ENCODE results near the gene POU1F1.
A peak's percentile ranks its signal among the peaks of the same experiment; 100 is the strongest.
"Not testable (repeated sequence)": the region's sequence is repeated elsewhere in the genome, so short reads cannot be mapped to it uniquely, and the experiment has no call there.

The POU1F1 gene, protein sequence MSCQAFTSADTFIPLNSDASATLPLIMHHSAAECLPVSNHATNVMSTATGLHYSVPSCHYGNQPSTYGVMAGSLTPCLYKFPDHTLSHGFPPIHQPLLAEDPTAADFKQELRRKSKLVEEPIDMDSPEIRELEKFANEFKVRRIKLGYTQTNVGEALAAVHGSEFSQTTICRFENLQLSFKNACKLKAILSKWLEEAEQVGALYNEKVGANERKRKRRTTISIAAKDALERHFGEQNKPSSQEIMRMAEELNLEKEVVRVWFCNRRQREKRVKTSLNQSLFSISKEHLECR

DNA sequence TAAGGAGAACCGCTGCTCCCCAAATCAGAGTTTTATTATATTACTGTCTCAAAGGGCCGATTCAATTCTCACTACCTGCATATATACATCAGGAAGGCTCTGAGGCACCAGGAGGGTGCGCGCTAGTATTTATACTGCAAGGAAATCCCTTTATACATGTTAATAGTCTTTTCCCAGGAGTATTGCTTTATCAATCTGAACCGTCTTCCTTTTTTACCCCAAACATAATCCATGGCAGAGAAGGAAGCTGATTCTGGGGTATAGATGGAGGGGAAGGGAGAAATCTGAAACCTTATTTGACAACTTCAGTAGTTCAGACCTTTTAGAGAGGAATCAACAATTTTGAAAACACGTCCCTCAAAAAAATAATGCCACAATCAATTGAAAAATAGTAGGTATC lies at the start of gene POU1F1:
Gene POU1F1, minus strand, starts transcription at position 101 of the 400 bp plus-strand sequence. CDS start 122 bp downstream, outside the sequence.
- no peak for DNase-seq

DNA sequence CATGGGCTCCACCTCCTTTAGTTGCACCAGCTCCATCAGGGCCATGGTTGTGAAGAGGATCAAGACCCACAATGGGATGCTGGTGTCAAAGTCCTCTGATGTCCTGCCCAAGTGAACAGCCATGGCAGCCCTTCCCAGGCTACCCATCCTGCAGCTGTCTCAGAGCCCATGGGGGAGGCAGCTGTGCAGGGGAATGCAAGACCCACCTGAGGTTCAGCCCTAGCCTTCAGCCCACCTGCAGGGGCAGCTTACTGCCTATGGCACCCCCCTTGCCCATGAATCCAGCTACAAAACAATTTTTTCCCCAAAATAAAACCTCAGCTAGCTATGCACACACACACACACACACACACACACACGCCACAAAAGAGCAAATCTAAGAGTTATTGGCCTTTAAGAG lies 48.2 kb upstream of the POU1F1 start:
- no peak for DNase-seq

DNA sequence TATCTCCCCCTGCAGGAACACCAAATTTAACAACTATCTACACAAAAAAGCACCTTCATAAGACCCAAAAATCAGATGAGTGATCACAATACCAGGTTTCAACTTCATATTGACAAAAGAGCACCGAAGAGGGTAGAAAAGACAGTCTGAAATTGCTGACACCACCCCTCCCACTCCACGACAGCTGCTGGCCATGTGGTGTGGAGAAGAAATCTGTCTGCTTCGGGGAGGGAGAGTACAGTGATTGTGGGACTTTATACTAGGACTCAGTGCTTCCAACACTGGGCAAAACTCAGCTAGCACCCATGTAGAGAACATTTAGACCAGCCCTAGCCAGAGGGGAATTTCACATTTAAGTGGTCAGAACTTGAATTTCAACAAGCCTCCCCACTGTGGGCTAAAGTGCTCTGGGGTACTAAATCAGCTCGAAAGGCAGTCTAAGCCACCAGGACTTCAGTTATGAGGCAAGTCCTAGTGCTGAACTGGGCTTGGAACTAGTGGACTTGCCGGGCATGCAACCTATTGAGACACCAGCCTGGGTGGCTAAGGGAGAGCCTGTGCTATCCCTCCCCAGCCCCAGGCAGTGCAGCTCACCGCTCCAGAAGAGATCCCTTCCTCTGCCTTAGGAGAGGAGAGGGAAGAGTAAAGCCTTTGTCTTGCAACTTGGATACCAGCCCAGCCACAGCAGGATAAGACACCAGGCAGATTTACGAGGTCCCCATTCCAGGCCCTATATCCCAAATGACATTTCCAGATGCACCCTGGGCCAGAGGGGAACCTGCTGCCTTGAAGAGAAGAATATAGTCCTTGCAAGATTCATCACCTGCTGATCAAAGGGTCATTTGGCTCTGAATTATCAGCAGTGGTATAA lies 44.6 kb upstream of the POU1F1 start:
- no peak for DNase-seq

DNA sequence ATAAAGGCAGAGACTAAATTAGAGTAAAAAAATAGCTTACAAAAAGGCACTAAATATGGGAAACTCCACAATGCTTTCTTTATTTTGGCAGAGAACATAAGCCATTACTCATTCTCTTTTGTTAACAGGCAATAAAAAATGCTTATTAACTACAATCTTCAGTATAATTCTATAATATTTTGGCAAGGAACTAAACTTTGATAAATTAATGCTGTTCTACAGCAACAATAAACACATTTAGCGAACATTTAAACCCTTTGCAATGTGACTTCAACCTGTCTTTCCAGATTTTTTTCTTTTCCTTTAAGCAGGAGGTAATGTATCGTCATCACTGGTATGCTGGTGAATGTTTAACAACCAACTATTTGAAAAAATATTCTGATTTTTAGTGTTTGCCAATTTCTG lies 42.2 kb upstream of the POU1F1 start:
- DNase-seq = no peak

DNA sequence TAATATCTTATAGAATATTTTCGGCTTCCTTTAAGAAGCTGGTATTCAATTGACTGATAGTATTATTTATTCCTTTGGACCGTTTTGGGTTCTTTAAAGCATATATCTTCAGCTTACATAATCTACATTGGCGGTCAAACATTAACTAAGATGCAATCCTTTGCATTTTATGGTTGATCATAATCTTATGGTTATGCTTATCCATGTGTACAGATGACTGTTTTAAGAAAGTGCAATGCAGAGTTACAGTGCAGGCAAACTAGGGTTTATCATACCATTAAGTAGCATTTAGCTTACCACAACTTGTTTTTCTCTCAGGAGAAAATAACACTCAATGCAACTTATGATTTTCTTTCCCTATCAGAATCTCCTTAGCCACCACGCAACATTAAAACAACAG lies 41.4 kb upstream of the POU1F1 start:
- no peak for DNase-seq

DNA sequence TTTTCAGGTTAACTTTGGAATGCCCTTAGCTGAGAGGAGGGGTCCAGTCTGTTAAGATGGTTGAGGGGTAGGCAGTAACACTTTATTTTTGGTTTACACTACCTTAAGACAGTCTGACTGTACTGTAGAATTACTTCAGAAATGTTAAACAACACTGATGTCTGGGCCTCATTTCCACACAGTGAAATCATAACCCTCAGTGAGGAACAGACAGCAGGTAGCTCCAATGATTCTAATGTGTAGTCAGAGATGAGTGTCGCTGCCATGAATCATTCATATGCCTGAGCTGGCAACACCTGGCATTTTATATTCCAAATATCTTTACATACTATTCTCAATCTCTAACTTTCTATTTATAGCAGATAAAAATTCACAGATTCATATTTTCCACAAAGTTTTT lies 37.3 kb upstream of the POU1F1 start:
- no peak for DNase-seq

DNA sequence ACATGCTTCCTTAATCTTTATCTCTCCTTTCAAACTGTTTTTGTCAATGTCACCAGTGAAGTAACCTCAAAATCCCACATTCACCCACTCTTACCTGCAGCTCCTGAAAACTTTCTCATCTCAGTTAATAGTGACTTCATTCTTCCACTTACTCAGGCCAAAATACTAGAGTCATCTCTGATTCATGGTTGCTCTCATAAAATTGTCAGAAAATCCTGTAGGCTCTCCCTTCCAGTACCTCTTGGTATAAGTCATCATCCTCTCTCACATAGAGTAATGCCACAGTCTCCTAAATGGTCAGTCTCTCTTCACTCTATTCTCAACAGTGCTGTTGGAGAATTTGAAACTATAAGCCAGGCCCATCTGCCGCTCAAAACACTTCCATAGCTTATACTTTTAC lies 34.9 kb upstream of the POU1F1 start:
- no peak for DNase-seq

DNA sequence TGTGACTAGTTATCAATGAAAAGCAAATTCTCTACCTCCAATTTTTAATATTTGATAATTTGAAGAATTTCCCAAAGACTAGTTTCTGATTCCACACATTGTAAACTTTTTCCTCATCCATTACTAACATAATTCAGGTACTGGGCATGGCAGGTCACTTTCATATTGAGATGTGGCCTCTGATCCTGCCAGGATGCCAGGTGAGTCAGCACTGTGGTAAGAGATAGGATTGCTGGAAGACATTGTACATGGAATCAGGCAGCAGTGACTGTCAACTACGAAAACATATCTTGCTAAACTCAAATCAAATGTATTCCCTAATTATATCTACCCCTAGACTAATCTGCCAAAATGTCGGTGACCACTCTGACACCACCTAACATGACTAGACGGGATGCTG lies 33.2 kb upstream of the POU1F1 start:
- no peak for DNase-seq

DNA sequence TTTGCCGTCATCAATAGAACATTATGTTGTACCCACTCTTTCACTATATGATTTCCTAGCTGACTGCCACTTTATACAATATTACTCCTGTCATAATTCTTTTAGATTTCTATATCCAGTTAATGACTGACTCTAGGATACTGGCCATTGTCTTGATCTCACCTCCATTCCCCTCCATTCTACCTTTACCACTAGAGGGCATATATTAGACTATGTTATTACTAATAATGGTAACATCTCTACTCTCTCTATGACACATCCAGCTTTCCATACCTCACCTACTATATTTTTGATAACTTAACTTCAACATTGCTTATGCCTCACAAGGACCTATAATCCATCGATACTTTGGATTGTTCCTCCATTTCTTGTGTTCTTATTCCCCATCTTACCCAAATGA lies 31.4 kb upstream of the POU1F1 start:
- DNase-seq = peak; percentile 15

DNA sequence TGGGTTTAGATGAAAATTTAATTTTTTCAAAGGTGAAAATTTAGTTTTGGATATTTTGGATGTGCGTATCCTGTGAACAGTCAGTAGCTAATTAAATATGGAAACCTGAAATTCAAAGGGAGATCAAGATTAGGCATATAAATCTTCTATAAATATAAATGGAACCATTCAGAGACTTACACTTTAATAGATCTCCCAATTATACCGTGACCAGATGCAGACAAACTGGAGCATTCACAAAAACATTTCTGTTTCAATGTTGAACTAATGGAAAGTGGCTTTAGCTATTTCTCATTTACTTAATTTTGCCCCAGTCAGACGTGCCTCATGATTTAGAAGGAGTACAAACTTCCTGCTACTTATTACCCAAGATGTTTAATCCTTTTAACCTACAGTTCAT lies 29.1 kb upstream of the POU1F1 start:
- DNase-seq = no peak

DNA sequence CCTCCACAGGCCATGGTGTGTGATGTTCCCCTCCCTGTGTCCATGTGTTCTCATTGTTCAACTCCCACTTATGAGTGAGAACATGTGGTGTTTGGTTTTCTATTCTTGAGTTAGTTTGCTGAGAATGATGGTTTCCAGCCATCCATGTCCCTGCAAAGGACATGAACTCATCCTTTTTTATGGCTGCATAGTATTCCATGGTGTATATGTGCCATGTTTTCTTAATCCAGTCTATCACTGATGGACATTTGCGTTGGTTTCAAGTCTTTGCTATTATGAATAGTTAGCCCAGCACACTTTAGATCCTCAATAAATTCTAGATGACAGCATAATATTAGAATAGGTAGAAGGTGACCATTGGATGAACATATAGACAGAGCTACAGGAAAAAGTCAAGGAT lies 28.6 kb upstream of the POU1F1 start:
- not testable (repeated sequence) for DNase-seq

DNA sequence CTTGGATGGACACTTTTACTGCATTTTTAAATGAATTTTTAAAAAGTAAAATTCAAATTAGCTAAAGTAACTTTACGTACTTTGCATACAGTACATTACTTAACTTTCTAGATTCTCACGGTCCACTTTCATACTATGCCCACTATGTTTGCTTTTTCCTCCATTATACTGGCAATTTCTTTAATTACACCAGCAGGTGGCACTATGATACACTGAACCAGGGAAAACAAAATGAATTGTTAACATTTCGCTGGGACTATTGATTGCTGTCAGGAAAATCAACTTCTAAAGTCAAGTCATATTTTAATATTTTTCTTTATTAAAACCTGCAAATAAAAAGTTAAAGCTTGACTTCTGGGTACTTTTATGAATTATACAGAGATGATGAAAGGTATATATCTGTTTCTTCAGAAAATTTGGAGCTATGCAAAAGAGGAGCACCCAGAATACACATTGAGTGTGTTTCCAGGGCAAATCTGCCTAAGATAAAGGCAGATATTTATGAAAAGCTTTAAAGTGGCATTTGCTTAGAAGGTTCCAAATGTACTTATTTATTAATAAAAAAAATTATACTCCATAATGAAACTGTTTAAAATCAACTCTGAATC lies 21.8 kb upstream of the POU1F1 start:
- DNase-seq = peak; percentile 72

DNA sequence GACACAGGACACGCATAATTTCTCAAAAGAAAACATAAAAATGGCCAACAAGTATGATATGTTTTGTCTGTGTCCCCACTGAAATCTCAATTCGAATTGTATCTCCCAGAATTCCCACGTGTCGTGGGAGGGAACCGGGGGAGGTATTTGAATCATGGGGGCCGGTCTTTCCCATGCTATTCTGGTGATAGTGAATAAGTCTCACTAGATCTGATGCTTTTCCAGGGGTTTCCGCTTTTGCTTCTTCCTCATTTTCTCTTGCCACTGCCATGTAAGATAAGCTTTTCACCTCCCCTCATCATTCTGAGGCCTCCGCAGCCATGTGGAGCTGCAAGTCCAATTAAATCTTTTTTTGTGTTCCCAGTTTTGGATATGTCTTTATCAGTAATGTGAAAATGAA lies 12.1 kb upstream of the POU1F1 start:
- no peak for DNase-seq

DNA sequence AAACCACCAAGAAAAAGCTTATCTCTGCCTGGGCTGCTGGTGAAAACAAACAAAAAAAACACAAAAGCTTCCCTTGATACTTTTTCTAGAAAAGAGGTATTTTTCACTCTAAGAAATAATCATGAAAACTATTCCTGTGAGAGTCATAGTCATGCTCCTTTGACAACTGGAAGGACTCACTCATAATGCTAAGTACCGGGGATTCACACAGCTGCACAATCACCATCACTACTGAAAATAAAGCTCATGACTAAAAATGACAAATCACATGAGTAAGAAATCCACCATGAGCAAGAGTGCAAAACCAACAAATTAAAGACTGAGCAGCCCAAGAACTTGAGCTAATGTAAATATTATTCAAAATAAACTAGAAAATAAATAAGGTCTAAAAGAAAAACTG lies 10.6 kb upstream of the POU1F1 start:
- no peak for DNase-seq

DNA sequence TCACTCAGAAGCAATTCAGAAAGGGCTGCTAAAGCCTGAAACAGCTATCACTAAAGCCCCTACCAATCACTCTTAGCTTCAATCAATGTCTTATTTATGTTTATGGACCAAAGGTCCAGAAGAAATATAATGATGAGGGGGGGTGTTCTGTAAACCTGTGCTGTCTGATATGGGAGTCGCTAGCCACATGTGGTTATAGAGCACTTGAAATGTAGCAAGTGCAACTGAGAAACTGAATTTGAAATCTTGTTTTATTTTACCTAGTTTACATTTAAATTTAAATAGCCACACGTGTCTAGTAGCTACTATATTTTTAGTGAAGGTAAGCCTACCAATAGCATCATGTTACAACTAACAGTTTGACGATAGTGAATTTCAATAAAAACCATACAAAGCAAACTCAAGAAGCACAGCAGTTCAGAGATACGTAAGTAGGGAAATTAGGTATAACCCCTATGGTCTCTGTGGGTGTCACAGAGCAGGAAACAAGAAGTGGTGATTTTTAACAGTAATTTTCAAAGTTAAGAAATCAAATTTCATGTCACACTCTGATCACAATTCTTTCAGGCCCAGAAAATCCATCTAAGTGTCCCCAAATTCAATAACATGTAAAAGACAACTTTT lies 3.6 kb downstream of the POU1F1 start:
- no peak for DNase-seq

DNA sequence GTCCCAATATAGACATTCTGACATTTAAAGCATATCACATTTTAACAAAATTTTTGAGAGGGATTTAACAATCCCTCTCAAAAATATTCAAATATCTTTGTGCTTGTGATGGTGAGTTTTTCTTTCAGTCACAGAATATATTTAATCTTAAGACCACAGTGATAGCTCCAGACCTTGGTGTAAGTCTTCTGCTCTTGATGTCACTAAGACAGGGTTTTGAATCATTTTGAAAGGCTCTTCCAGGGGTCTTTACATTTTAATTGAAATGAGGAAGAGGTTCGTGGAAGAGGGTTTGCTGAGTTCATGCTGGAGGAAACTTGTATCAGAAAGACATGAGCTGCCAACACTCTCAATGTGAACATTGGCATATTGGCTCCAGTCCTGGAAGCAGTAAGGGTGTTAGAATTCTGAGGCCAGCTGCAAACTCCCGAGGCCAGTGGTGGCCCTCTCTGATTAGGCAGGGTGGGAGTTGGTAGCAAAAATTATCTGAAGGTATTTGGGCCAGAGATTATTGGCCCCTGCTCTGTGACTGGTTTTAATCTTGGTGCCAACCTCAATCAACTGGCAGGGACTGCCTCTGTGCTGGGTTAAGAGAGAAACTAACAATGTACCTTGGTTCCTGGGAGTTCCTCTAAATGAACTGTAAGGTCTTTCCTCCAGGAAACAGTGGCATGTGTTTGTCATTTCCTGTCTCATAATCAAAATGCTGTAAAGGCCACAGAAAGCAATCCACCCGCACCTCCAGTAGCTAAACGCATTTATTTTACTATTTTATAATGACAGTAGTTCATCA lies 5.3 kb downstream of the POU1F1 start:
- DNase-seq = peak; percentile 76

DNA sequence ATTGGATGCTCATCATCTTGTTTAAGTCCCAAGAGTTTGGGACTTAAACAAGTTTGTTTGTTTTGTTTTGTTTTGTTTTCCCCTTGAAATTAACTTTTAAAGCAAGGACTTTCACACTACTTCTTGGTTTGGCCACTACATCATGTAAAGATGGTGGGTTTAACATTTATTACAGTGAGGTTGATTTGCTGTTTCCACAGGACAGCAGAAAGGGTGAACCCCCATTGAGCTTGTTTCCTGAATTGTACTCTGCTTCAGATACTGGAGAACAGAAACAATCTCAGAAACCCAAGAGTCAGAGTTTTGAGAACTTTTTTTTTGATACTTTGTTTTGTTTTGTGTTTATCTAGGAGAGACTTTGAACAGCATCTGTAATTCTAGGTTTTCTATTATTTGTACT lies 6.7 kb downstream of the POU1F1 start:
- DNase-seq = no peak

DNA sequence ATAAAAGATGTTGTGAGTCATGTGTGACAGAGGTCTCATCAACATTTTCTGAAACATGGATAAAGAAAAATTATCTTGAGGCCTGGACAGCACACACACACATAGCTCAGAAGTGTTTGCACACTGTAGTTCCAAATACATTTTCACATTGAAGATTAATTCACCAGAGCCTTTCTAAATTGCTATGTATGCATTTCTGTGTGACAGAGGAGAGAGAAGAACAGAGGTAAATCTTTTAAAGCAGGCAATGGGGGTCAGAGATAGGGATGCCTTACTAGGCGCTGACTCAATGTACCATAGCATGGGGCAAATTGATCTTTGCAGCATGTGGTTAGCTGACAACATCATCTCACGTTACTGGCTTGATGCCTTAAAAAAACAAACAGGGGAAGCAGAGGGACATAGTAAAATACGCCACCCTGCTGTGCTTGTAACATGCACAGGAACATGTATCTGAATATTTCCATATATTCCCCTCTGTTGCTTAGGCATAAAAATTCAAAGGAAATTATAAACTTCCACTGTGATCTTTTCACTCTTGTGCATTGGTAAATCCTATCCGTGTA lies 7.7 kb downstream of the POU1F1 start:
- DNase-seq = peak; percentile 29

DNA sequence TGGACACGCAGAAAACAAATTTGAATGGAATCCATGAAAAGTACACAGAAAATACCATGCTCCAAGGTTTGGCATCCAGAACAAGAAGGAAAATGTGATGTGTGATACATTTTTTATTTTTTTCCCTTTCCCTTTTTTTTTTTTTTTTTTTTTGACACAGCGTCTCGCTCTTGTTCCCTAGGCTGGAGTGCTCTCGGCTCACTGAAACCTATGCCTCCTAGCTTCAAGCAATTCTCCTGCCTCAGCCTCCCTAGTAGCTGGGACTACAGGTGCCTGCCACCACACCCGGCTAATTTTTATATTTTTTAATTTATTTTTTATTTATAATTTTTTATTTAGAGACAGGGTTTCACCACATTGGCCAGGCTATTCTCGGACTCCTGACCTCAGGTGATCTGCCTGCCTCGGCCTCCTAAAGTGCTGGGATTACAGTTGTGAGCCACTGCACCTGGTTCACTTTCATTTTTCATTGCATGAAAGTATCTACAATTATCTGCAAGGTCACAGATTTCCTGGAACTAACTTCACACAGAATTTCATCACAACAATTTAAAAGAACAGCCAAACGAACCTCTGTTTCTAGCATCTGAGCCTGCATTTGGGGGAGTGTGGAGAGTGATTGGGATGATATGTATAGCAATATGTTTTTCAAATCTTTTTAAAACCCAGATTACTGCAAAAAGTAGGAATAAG lies 8.3 kb downstream of the POU1F1 start:
- peak; percentile 49 for DNase-seq

DNA sequence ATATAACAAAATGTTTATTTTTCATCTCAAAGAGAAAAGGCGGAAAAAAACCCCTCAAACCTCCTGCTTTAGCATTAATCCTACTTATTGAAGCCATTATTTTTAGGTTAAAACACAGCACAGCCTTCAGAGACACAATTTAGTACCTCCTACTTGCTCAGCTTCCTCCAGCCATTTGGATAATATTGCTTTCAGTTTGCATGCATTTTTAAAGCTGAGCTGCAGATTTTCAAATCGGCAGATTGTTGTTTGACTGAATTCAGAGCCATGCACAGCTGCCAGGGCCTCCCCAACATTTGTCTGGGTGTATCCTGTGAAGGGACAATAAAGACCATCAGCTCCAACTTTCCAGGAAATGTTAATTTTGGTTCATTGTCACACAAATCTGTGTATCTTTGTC lies 14.5 kb downstream of the POU1F1 start:
- no peak for DNase-seq

DNA sequence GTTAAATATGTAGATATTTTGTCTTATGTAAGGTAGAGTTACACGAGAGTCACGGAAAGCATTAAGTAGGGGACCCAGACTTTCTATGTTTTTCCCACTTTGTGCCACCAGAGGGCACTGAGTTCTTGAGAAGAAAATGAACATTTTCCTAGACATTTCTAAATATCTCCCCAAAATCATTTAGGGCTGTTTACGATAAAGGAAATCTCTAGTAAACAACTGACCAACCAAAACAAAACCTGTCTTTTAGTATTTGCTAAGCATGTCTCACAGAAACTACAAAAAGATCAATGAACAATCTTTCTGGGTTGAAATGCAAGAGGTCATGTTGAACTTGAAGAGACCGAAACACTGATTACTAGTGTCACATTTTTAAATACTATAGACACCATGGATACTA lies 16.1 kb downstream of the POU1F1 start:
- peak; percentile 73 for DNase-seq

DNA sequence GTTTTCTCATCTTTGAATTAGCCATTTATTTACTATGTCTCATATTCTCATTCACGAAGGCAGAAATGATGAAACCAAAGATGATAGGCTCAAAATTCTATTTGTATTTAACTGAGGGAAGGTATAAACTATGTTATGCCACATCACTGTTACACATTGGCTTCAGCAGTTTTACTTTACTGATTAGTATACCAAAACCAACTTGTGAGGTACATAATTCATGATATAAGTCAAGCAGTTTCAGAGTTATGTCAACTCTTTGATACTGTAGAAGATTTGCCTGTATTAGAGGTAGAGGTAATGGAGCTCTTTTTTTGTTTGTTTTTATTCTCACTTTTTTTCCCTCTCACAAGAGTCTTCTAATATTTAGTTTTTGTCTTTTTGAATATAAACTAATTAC lies 26.4 kb downstream of the POU1F1 start:
- DNase-seq = no peak

Data from hematopoietic multipotent progenitor cell treated with erythropoietin and hydrocortisone succinate and interleukin-3 and kit ligand, for 8 days (in vitro differentiated cells).